ENCODE data around the gene MILR1. TPM values are rescaled to one million over a fixed set of nuclear protein-coding genes. Genes with fewer than 3 reads are reported as not detected.

Gene MILR1
- total RNA-seq, 2 donors from 2014 or later: 2.0 to 5.3 TPM

GRCh38 chr17:64515829-64516228, 66.9 kb downstream of the MILR1 start:
- Histone ChIP-seq H3K9me3 (no peaks in the 10 kb centered on the region), H3K4me3 (no peak overlapping the region), H3K27me3 (no peaks in the 10 kb centered on the region), H3K27ac (no peak overlapping the region), H3K9ac (ENCODE audit: low read depth in 2 of 2, low read length in 2 of 2) (no peak overlapping the region), H3K36me3 (peaks cover 4% of the 10 kb centered on the region), H3K4me1 (no peaks in the 10 kb centered on the region)
- intact Hi-C loops (cut with DNase I): no loop called here
- TF ChIP-seq, protein P1, sequence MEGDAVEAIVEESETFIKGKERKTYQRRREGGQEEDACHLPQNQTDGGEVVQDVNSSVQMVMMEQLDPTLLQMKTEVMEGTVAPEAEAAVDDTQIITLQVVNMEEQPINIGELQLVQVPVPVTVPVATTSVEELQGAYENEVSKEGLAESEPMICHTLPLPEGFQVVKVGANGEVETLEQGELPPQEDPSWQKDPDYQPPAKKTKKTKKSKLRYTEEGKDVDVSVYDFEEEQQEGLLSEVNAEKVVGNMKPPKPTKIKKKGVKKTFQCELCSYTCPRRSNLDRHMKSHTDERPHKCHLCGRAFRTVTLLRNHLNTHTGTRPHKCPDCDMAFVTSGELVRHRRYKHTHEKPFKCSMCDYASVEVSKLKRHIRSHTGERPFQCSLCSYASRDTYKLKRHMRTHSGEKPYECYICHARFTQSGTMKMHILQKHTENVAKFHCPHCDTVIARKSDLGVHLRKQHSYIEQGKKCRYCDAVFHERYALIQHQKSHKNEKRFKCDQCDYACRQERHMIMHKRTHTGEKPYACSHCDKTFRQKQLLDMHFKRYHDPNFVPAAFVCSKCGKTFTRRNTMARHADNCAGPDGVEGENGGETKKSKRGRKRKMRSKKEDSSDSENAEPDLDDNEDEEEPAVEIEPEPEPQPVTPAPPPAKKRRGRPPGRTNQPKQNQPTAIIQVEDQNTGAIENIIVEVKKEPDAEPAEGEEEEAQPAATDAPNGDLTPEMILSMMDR (IDR thresholded peaks at IDR 0.05): no peak
- DNase-seq: no peak

Small RNAs within 50 kb of the gene (microRNA-seq; reads per million reads assigned to microRNA genes)
- gene MIR1273E: not detected
- gene MIR3064: 7.7 reads per million, percentile 9 among the genes with 10 or more reads in this experiment
- gene MIR5047: not detected

Other genes starting within 250 kb of the MILR1 start
- 10 to 100 TPM; 29.0 to 29.7 TPM for gene TEX2, start 185.9 kb upstream of the MILR1 start, total RNA-seq
- 10 to 100 TPM; 17.5 to 48.8 TPM for gene PECAM1, start 58.3 kb upstream of the MILR1 start, total RNA-seq
- 10 to 100 TPM; 10.5 to 12.3 TPM for gene POLG2, start 47.9 kb downstream of the MILR1 start, total RNA-seq
- gene DDX5, start 57.2 kb downstream of the MILR1 start, total RNA-seq: 100 to 1,000 TPM; 369 to 444 TPM
- 10 to 100 TPM; 26.4 to 28.5 TPM for gene CEP95, start 57.9 kb downstream of the MILR1 start, total RNA-seq
- 10 to 100 TPM; 10.6 to 18.6 TPM for gene SMURF2, start 213.2 kb downstream of the MILR1 start, total RNA-seq